H1 (cell line): Measurements from ENCODE around the gene MXD1. TPM values are rescaled to one million over a fixed set of nuclear protein-coding genes. Genes with fewer than 3 reads are reported as not detected.

Source experiments
- CTCF ChIA-PET: fragments of 300-600 bp; sonication (Branson Sonifier 250); formaldehyde crosslinking; loops from one replicate; lab custom pipeline; 2021; ENCODE audit not compliant: partially characterized antibody; lab: Charles Lee
- POLR2A ChIA-PET: fragments of 300-600 bp; sonication (Branson Sonifier 250); formaldehyde crosslinking; loops from one replicate; lab custom pipeline; 2021; ENCODE audit warnings: inconsistent platforms; ENCODE audit not compliant: partially characterized antibody; lab: Charles Lee
- DNase-seq, 2 experiments: peaks; one replicate each; pipeline versions ENCODE4 v3.0.0 to v3.0.0-alpha.2; 2010 to 2022; ENCODE audit warnings: low spot score in 2 of 2, low read depth in 1 of 2, mixed read lengths in 1 of 2
- FAIRE-seq: peaks from 2 replicates; lab custom pipeline; 2011; peaks lifted over from hg19 to GRCh38; lab: Jason Lieb, UNC
- H2AFZ ChIP-seq: 2 replicates; pipeline ENCODE4 v1.8.1; 2012; ENCODE audit warnings: low read length, inconsistent platforms
- H2AK5ac ChIP-seq: 2 replicates; pipeline ENCODE4 v1.6.1; 2013; ENCODE audit warnings: low read depth, low read length
- H2BK120ac ChIP-seq: replicated peaks from 2 replicates; pipeline ENCODE3; 2013; ENCODE audit warnings: low read depth, low read length, inconsistent platforms
- H2BK12ac ChIP-seq: 2 replicates; pipeline ENCODE4 v1.6.1; 2013; ENCODE audit warnings: low read depth, low read length
- H2BK15ac ChIP-seq: 2 replicates; pipeline ENCODE4 v1.6.1; 2013; ENCODE audit warnings: low read length
- H2BK20ac ChIP-seq: 2 replicates; pipeline ENCODE4 v1.6.1; 2013; ENCODE audit warnings: low read length
- H2BK5ac ChIP-seq: 2 replicates; pipeline ENCODE4 v1.6.1; 2013; ENCODE audit warnings: low read depth, low read length
- H3K14ac ChIP-seq: 2 replicates; pipeline ENCODE4 v1.6.1; 2013; ENCODE audit warnings: inconsistent platforms; ENCODE audit not compliant: insufficient read length
- H3K18ac ChIP-seq: 2 replicates; pipeline ENCODE4 v1.6.1; 2013; ENCODE audit warnings: low read length; ENCODE audit errors: extremely low read depth
- H3K23ac ChIP-seq: 2 replicates; pipeline ENCODE4 v1.6.1; 2013; ENCODE audit warnings: inconsistent platforms; ENCODE audit not compliant: insufficient read length
- H3K23me2 ChIP-seq: 2 replicates; pipeline ENCODE4 v1.6.1; 2013; ENCODE audit warnings: low read depth, low read length
- H3K27ac ChIP-seq: 2 replicates; pipeline ENCODE4 v1.6.1; 2011; ENCODE audit warnings: low read depth, low read length, inconsistent platforms
- H3K27me3 ChIP-seq, 4 experiments: replicated peaks in 1 of 4; 1 replicate in 1 of 4; 2 replicates in 3 of 4; pipeline versions ENCODE4 v1.6.1 to v1.8.1; 2011 to 2013; ENCODE audit warnings: low read length in 3 of 4, mild to moderate bottlenecking in 3 of 4, inconsistent platforms in 2 of 4, mixed read lengths in 2 of 4, moderate library complexity in 1 of 4; ENCODE audit not compliant: control insufficient read depth in 3 of 4, insufficient read depth in 3 of 4; ENCODE audit errors: extremely low read depth in 1 of 4
- H3K36me3 ChIP-seq, 4 experiments: 2 replicates each; pipeline versions ENCODE4 v1.6.1 to v1.8.1; 2011 to 2013; ENCODE audit warnings: mild to moderate bottlenecking in 4 of 4, low read length in 3 of 4, moderate library complexity in 2 of 4, control low read depth in 1 of 4, inconsistent platforms in 1 of 4; ENCODE audit not compliant: insufficient read depth in 4 of 4, control insufficient read depth in 2 of 4
- H3K4ac ChIP-seq: replicated peaks from 2 replicates; pipeline ENCODE3; 2013; ENCODE audit warnings: low read length, low read depth, mixed read lengths, inconsistent platforms; ENCODE audit not compliant: insufficient read length
- H3K4me1 ChIP-seq, 4 experiments: replicated peaks in 1 of 4; 1 replicate in 1 of 4; 2 replicates in 3 of 4; pipeline versions ENCODE4 v1.6.1 to v1.8.1; 2011 to 2013; ENCODE audit warnings: low read length in 3 of 4, inconsistent platforms in 2 of 4, mixed read lengths in 1 of 4; ENCODE audit not compliant: insufficient read depth in 4 of 4, control insufficient read depth in 3 of 4
- H3K4me2 ChIP-seq, 2 experiments: 2 replicates each; pipeline versions ENCODE4 v1.6.1 to v1.8.1; 2011 to 2013; ENCODE audit warnings: low read depth in 2 of 2, low read length in 2 of 2, control low read depth in 1 of 2, inconsistent platforms in 1 of 2, mild to moderate bottlenecking in 1 of 2; ENCODE audit not compliant: insufficient read depth in 1 of 2
- H3K4me3 ChIP-seq, 4 experiments: fragments of 200-600, 300-600 bp in 1 of 4; sonication (generic), shearing (Covaris generic), sonication (Bioruptor Twin) in 1 of 4; 2 replicates each; pipeline versions ENCODE4 v1.5.1 to v1.8.1; 2011 to 2016; ENCODE audit warnings: low read length in 4 of 4, low read depth in 3 of 4, control low read depth in 2 of 4, inconsistent platforms in 2 of 4, mild to moderate bottlenecking in 2 of 4, mixed read lengths in 1 of 4, moderate library complexity in 1 of 4; ENCODE audit not compliant: insufficient read depth in 2 of 4; ENCODE audit errors: extremely low read depth in 1 of 4
- H3K56ac ChIP-seq: replicated peaks from 2 replicates; pipeline ENCODE3; 2013; ENCODE audit warnings: low read depth, mild to moderate bottlenecking, mixed read lengths, low read length, inconsistent platforms; ENCODE audit not compliant: insufficient read length
- H3K79me1 ChIP-seq: 2 replicates; pipeline ENCODE4 v1.6.1; 2013; ENCODE audit warnings: low read depth, low read length, control low read depth
- H3K79me2 ChIP-seq, 2 experiments: 2 replicates each; pipeline versions ENCODE4 v1.6.1 to v1.8.1; 2012 to 2013; ENCODE audit warnings: low read length in 2 of 2, mild to moderate bottlenecking in 2 of 2, inconsistent platforms in 1 of 2; ENCODE audit not compliant: insufficient read depth in 2 of 2, control insufficient read depth in 1 of 2
- H3K9ac ChIP-seq, 4 experiments: replicated peaks in 1 of 4; 1 replicate in 1 of 4; 2 replicates in 3 of 4; pipeline versions ENCODE4 v1.6.1 to v1.8.1; 2011 to 2013; ENCODE audit warnings: low read depth in 3 of 4, low read length in 3 of 4, control low read depth in 2 of 4, mild to moderate bottlenecking in 2 of 4, moderate library complexity in 2 of 4, inconsistent platforms in 1 of 4; ENCODE audit errors: extremely low read depth in 1 of 4
- H3K9me3 ChIP-seq, 2 experiments: 2 replicates each; pipeline versions ENCODE4 v1.6.1 to v1.8.1; 2012 to 2013; ENCODE audit warnings: mild to moderate bottlenecking in 2 of 2, moderate library complexity in 2 of 2, control low read depth in 1 of 2, inconsistent platforms in 1 of 2, low read depth in 1 of 2, low read length in 1 of 2, mixed read lengths in 1 of 2; ENCODE audit not compliant: insufficient read depth in 2 of 2
- H4K20me1 ChIP-seq, 2 experiments: replicated peaks in 1 of 2; 2 replicates each; pipeline versions ENCODE3 to v1.8.1; 2011 to 2013; ENCODE audit warnings: inconsistent platforms in 2 of 2, low read length in 2 of 2, mild to moderate bottlenecking in 1 of 2; ENCODE audit not compliant: insufficient read depth in 2 of 2, control insufficient read depth in 1 of 2
- H4K5ac ChIP-seq: 2 replicates; pipeline ENCODE4 v1.6.1; 2013; ENCODE audit warnings: low read length, low read depth, mixed read lengths, inconsistent platforms; ENCODE audit not compliant: insufficient read length
- H4K8ac ChIP-seq: 2 replicates; pipeline ENCODE4 v1.8.0; 2013; ENCODE audit warnings: mild to moderate bottlenecking, moderate library complexity, low read length, inconsistent platforms; ENCODE audit not compliant: insufficient read depth; ENCODE audit errors: extremely low read depth
- H4K91ac ChIP-seq: replicated peaks from 2 replicates; pipeline ENCODE3; 2013; ENCODE audit warnings: low read length, mixed read lengths, inconsistent platforms; ENCODE audit not compliant: insufficient read length
- ASH2L ChIP-seq: fragments of 200-600, 300-600 bp; sonication (generic); IDR thresholded peaks from one replicate; pipeline ENCODE4 v1.7.1; 2017; ENCODE audit warnings: low read length
- BACH1 ChIP-seq: IDR thresholded peaks from 2 replicates; pipeline ENCODE4 v1.6.1; 2012; ENCODE audit warnings: low read length, improper control_type of control experiment
- CHD1 ChIP-seq: IDR thresholded peaks from 2 replicates; pipeline ENCODE4 v1.6.1; 2012; ENCODE audit warnings: low read depth, low read length, improper control_type of control experiment
- EZH2 ChIP-seq: fragments of 200-600 bp; sonication (generic); IDR thresholded peaks from 2 replicates; pipeline ENCODE4 v1.7.1; 2012; ENCODE audit warnings: low read depth, mild to moderate bottlenecking, moderate library complexity, low read length, inconsistent platforms; ENCODE audit not compliant: severe bottlenecking
- MAFK ChIP-seq: IDR thresholded peaks from 2 replicates; pipeline ENCODE4 v1.6.1; 2012; ENCODE audit warnings: low read depth, mild to moderate bottlenecking, improper control_type of control experiment, low read length
- POLR2A ChIP-seq, 2 experiments: IDR thresholded peaks; 1 replicate in 1 of 2; 2 replicates in 1 of 2; pipeline ENCODE4 v1.6.1; 2011; ENCODE audit warnings: low read depth in 2 of 2, low read length in 2 of 2, mild to moderate bottlenecking in 2 of 2; ENCODE audit errors: control extremely low read depth in 1 of 2
- SP4 ChIP-seq: IDR thresholded peaks from 2 replicates; pipeline ENCODE4 v1.6.1; 2012; ENCODE audit warnings: low read length, inconsistent platforms
- SRF ChIP-seq: IDR thresholded peaks from 2 replicates; pipeline ENCODE4 v1.6.1; 2011; ENCODE audit warnings: mild to moderate bottlenecking, low read depth, low read length, moderate library complexity
- WGBS, 2 experiments: shearing (Covaris generic) in 1 of 2; methylation state at CpG; one replicate each; pipeline versions ENCODE4 v1.1.6 to v1.1.7; 2013 to 2015; ENCODE audit warnings: low lambda C conversion rate in 2 of 2, mixed read lengths in 2 of 2, inconsistent platforms in 1 of 2, low coverage in 1 of 2, missing lambda C conversion rate in 1 of 2; ENCODE audit not compliant: insufficient replicate concordance in 2 of 2, insufficient coverage in 1 of 2, insufficient read length in 1 of 2; ENCODE audit errors: extremely low coverage in 1 of 2, missing lambda C conversion rate in 1 of 2; 5-methylcytosine and 5-hydroxymethylcytosine counted together
- polyA plus RNA-seq, 7 experiments: library from polyadenylated mRNA; depleted of rRNA in 3 of 7; stranded (reverse) in 5 of 7; unstranded in 2 of 7; fragments of >200 nt in 5 of 7; fragments of 200-250 nt in 2 of 7; gene quantifications; 1 replicate in 5 of 7; 2 replicates in 1 of 7; 4 replicates in 1 of 7; pipeline versions ENCODE4 v1.2.1 to v1.2.3, GENCODE V29; 2011 to 2013; ENCODE audit warnings: missing spikeins in 2 of 7, mixed read lengths in 2 of 7
- total RNA-seq: library from RNA; stranded (reverse); fragmentation: NEBNext Ultra II Directional; extraction: Animal tissue kit (Norgen Biotek cat#: 25700); gene quantifications from 2 replicates; pipeline ENCODE4 v1.2.1, GENCODE V29; 2021

MXD1 gene
- total and polyA plus RNA-seq, 2 of the 8 experiments (the other 6 are each of a cell fraction or from before 2014, with no cell fraction given), result 1.6 to 2.6 TPM

DNA sequence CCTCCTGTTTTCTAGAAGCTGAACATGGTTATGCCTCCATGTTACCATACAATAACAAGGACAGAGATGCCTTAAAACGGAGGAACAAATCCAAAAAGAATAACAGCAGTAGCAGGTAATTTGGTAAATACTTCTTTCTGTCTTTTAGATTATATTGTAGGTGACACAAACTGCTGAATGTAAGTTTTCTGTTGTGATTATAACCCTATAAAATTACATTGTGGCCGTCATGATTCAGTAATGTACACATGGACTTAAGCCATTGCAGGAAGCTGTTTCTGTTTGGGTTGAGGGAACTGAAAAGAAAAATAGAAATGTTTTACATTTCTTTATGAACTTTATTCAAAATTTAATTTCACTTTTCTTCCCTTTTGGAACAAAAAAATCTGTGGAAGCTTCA is 1.2 kb downstream of the MXD1 start:
- peaks cover 4% of the 10 kb centered on the region; the same call in 1 of the 2 replicates for H3K23me2 ChIP-seq
- FAIRE-seq, result no peak

More for the DNA sequence above, 1.2 kb downstream of the MXD1 start:
- no peak overlapping the region for H2BK5ac ChIP-seq
- no peak overlapping the region for H4K91ac ChIP-seq
- no peak overlapping the region for H3K14ac ChIP-seq
- no peak overlapping the region for H2AFZ ChIP-seq
- H2BK12ac ChIP-seq, result no peak overlapping the region
- 84% methylated on average over 2 of the region's 2 CpGs; no CpG with 5 or more reads in 1 of the 2 experiments for WGBS, 2 experiments
- peak overlapping the region; percentile 74 to 79; a peak in 2 of 4 replicates for H3K4me2 ChIP-seq
- H3K4me1 ChIP-seq, result no peaks in the 10 kb centered on the region
- peaks cover 0 to 2% of the 10 kb centered on the region in 2 experiments for H4K20me1 ChIP-seq
- no peak overlapping the region for H3K27ac ChIP-seq
- no peaks in the 10 kb centered on the region; a peak in 1 of 8 replicates for H3K36me3 ChIP-seq
- H3K27me3 ChIP-seq, result no peaks in the 10 kb centered on the region
- H2AK5ac ChIP-seq, result no peak overlapping the region
- H3K23ac ChIP-seq, result no peak overlapping the region
- no peaks in the 10 kb centered on the region for H3K79me2 ChIP-seq
- no peak overlapping the region for H2BK120ac ChIP-seq
- no peak overlapping the region for H2BK15ac ChIP-seq
- no peak overlapping the region for H4K8ac ChIP-seq
- no peak overlapping the region for H3K4ac ChIP-seq
- no peak overlapping the region for H3K18ac ChIP-seq
- H3K56ac ChIP-seq, result no peak overlapping the region
- TF ChIP-seq CHD1, result no peak
- TF ChIP-seq SP4, result no peak
- no peak for TF ChIP-seq BACH1
- TF ChIP-seq POLR2A (IDR thresholded peaks at IDR 0.05; ENCODE audit: control extremely low read depth in 1 of 2, low read depth in 2 of 2, low read length in 2 of 2), result no peak
- no peak for TF ChIP-seq SRF
- no peak for TF ChIP-seq EZH2
- no peak for TF ChIP-seq MAFK
- no peak for TF ChIP-seq ASH2L
- ChIA-PET POLR2A (interaction anchor here (0.5 to 11.6 kb wide), 7 partner anchors 21 to 270 kb away, joined by 3 to 180 read pairs (median 3); partner anchors contain the start of gene PCBP1), CTCF (interaction anchor here (1.0 to 1.6 kb wide), 4 partner anchors 141 to 157 kb away, joined by 3 to 4 read pairs (median 3); no protein-coding TSS in a partner anchor)
- H3K4me3 ChIP-seq, result peak overlapping the region in 2 of 4 experiments; percentile 41 to 88; a peak in 2 of 8 replicates
- no peaks in the 10 kb centered on the region for H3K79me1 ChIP-seq
- no peak overlapping the region for H4K5ac ChIP-seq
- no peak for DNase-seq
- H3K9me3 ChIP-seq, result no peaks in the 10 kb centered on the region
- H2BK20ac ChIP-seq, result no peak overlapping the region
- no peak overlapping the region for H3K9ac ChIP-seq
